Medulla oblongata (tissue), 1 donor: ENCODE results near the gene SDK1.
"Not testable (repeated sequence)": the region's sequence is repeated elsewhere in the genome, so short reads cannot be mapped to it uniquely, and the experiment has no call there.

Experiments used
- DNase-seq: peaks from one replicate; pipeline ENCODE4 v3.0.0-alpha.2; 2015; ENCODE audit errors: extremely low spot score

The SDK1 gene

DNA sequence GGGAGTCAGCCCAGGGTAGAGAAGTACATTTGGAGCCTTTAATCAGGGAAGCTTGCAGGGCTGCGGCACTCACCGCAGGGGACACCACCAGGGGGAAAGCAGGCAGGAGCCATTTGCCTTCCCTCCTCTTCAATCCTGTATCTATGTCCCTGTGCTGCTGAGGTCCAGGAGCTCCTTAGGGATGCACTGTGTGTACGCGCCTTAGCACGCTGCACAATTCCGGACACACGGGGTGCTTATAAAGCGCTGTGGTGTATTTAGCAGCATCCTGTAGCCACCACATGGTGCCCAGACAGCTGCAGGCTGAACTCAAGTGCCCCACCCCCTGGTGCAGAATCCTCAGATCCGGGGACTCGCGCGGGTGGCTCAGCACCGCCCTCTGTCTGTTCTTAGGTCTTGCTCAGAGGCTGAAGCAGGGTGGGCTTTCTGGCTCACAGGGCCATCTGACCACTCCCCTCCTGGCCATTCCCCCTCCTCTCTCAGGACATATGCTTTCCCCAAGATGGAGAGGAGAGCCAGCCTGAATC is 421.4 kb downstream of the SDK1 start:
- DNase-seq = peak; percentile 22

DNA sequence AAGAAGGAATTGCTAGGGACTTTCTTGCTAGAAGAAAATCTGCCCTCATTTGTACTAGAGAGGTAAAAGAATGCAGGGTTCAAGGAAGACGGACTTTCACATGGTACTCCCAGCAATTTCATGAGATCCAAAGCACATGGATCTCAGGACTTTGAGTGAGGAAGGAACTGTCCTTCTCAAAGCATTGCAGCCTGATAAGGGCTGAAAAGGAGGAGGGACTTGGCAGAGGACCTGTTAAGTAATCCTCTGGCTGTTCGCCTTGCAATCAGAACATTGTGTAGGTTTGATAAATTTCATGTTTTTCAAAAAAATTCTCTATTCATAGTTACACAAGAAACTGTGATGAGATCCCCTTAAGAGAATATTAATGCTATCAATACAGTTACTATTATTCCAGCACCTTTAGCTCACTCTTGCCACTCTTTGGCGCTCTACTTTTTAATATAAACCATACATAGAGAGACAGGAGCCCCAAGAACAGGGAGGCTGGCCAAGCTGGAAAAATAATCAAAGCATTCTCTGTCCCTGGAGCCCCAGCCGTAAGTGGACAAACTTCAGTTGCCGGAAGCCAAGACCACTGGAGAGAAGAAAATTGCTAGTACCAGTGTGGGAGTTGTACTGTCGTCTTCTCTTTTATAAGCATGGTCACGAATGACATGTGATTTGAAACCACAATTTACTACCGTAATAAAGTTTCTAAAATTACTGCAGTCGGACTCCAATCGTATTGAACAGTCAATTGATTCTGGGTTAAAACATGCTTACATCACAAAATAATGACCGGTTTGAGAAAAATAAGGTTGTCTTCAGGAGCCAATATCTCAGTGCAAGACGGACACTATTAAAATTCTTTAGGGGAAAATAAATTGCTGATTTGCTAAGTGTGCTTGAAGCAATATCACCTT is 424.4 kb downstream of the SDK1 start:
- no peak for DNase-seq

DNA sequence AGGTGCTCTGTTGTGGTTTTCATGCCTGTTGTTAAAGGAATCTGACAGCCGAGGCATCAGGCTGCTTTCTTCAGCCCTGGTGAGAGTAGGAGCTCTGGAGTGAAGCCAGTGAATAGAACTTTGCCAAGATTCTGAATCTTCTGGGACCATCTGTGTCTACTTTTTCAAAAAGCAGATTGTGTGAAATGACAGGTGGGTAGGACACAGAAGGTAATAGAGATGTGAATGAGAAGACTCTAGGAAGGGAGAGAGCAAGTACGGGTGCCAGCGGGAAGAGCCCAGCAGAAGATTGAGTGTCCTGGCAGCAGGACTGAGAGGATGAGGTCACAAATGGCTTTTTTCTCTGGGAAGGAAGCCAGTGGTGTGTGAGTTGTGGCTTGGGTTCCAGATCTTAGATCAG is 429.2 kb downstream of the SDK1 start:
- peak; percentile 49 for DNase-seq

DNA sequence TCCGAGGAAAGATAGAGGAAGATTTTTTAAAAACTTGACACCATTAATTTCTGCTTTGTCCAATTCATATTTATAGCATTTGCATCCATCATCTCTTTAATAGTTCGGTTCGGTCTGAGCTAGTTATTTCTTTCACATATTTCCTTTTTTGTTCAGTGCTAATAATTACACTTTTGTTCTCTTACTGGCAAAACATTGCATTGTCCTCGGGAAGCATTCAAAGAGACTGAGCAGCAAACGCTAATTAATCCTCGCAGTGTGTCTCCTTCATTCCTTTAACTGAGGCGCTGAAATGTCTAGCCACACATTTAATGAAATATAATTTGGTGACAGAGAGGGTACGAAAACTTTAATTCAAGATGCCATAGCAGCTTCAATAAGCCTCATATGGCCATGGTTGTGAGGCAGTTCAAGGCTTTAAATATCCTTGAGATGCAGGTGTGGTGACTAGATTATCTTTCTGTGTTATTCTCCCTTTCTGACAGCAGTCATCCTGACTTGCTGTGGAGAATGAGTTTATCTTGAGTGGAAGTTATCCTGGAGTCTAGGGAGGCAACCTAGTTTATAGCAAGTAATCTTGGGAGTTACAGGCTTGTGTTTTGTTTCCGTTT is 431.4 kb downstream of the SDK1 start:
- DNase-seq = peak; percentile 52

DNA sequence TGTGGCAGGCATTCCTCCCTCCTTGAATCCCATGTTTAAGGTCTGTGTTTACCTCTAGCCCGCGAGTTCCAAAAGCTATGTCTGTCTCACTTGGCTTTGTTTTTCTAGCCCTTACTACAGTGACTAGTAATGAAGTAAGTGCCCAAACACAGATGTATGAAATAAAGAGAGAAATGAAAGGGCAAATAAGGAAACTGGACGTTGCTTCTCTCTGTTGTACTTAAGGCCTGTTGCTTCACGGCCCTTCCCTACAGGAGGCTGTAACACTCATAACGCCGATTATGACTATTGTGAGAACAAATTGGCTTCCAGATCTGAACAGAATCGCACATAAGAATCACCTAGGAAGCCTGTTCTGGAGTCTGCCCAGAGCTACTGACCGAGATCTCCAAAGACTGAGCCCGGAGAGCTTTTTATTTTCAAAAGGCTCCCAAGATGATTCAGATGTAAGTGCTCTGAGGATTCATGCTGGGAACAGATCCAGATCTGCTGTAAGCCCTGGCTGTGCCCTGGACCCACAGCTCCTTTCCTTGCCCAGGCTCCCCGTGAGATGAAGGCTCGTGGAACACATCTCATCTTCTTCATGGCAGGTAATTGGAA is 432.6 kb downstream of the SDK1 start:
- DNase-seq = no peak

DNA sequence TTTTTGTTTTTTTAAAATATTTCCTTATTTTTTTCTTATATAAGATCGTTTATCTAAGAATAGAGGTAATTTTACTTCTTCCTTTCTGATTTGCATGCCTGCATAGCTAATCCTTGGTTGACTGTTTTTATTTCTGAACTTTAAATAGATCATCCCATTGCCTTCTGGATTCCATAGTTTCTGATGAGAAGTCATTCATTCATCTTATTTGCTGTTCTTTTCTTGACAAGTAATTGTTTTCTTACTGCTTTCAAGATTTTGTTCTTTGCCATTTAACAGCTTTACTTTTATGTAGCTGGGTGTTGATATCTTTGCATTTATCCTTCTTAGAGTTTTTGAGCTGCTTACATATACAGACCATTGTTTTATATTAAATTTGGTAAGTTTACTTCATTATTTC is 437.9 kb downstream of the SDK1 start:
- no peak for DNase-seq

DNA sequence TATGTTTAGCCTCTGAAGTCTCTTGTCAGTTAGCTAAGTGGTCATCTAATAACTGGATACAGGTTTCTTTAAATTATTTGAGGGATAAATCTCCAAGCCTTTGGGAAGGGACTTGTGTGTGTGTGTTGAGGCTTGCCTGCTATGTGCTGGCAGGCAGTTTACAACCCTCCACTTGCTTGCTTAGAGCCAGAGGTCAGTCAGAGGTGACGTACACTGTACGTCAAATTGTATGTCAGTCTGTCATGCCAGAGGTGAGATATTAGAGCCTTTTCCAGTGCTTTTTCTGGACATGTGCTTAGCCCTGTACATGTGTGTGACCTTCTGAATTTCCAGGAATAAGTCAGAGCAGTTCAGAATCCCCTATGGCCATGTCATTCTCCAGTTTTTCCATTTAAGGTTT is 438.9 kb downstream of the SDK1 start:
- no peak for DNase-seq

DNA sequence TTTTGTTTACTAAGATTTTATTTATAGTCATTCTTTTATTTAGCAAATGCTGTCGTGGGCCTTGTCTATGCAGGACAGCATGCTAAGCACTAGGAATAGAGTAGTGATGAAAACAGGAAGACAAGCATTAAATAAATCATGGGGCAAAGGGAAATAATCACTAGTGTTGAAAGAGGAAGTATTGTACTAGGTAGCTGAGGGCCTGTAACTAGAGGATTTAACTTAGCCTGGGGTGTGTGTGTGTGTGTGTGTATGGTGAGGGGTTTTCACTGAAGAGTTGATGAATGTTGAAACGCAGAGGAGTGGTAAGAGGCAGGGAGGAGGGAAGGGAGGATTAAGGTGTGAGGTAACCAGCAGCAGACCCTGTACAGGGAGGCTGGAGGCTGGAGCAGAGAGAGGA is 446.4 kb downstream of the SDK1 start:
- DNase-seq = peak; percentile 33

DNA sequence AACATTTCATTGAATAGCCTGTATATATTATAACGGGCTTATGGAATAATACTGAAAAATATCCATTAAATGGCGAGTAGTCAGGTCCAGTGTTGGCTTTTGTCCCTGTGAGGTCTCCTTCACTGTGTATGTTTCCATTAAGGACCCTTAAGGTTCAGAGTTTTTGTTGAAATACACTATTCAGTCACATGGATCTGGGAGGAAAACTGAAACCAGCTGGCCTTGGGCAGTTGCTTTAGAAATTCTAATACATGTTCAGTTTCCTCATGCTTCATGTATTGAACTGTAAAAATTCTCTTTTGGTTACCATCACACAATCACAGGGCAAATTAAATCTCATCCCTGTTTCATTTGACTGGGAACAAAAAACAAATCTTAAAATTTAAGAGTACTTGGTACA is 447.3 kb downstream of the SDK1 start:
- DNase-seq = no peak

DNA sequence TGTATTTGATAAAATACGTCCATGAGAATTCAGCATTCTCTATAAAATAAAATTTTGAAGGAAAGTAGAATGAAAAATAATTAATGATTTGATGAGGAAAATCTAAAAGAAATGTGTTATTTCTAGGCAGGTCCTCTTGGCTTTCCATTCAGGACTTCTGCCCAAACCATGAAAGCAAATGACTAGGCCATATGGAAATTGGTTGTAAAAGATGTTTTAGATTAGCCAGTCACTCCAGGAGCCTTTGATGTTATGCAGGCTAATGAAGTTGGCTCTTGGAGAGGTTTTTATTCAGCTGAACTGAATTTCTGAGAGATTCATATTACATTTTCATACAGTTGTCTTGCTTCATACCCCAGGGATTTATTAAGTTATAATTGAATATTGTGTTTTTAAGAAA is 452.8 kb downstream of the SDK1 start:
- no peak for DNase-seq

DNA sequence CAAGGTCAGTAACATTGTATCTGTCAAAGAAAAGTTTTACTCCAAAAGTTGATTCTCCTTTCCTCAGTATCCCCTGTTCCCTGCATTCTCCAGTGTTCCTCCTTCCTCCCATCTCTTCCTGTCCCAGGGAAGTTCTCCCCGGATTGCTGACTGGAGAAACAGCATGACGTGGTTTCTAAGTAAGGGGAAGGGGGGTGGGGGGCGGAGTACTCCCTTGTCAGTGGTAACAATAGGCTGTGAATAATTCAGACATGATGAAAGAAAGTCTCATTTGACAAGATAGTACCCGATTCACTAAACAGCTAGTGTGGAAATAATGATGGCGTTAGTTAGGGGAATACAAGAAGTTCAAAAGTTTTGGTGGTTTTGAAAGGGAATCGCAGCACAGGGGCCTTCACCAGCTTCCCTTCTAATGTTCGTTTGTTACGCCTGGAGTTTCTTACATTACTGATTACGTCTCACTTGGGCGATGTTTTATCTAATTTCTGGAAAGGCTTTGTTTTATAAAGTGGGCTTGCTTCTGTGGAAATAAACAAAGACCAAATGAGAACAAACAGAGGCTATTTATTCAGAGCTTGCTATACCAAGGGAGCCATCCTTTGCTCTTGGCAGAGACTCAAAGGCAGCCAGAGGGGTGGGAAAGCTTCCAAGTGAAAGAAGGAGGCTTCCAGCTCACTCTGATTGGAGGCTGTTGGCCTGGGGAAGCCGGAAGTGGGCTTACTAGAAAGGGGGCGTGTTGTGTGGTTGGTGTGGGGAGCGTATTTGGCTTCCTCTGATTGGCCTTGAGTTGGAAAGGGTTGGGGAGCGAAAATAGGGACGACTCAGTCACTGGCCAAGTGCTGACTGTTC is 453.7 kb downstream of the SDK1 start:
- peak; percentile 92 for DNase-seq

DNA sequence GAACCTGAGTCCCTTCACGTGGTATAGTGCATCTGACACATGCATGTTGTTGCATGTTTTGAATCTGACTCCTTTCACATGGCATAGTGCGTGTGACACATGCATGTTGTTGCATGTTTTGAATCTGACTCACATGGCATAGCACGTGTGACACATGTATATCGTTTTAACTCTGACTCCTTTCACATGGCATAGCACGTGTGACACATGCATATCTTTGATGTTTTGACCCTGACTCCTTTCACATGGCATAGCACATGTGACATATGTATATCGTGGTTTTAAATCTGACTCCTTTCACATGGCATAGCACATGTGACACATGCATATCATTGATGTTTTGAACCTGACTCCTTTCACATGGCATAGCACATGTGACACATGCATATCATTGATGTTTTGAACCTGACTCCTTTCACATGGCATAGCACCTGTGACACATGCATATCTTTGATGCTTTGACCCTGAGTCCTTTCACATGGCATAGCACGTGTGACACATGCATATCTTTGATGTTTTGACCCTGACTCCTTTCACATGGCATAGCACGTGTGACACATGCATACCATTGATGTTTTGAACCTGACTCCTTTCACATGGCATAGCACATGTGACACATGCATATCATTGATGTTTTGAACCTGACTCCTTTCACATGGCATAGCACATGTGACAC is 454.9 kb downstream of the SDK1 start:
- not testable (repeated sequence) for DNase-seq

DNA sequence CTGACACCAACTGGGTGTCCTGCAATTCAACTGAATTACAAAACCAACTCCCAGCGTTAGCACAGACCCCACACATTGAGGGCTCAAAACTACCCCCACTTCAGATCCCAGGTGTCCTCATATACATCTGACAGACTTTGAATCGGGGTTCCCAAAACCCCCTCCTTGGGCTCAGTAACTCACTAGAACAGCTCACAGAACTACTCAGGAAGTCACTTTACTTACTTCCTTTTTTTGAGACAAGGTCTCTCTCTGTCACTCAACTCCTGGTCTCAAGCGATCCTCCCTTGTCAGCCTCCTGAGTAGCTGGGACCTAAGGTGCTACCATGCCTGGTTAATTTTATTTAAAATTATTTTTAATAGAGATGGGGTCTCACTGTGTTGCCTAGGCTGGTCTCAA is 456.0 kb downstream of the SDK1 start:
- no peak for DNase-seq

DNA sequence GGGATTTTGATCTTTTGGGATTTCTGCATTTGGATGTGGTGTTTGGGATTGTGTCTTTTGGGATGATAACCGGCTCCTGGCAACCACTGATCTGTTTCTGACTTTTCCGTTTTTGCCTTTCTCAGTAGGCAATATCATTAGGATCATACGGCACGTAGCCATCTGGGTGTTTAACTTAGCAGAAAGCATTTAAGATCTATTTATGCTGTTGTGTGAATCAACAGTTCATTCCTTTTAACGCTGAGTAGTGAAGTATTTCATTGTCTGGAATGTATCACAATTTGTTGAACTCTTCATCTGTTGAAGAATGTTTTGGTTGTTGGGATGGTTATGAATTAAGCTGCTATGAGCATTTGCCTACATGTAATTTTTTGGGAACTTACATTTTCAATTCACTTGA is 459.6 kb downstream of the SDK1 start:
- DNase-seq = no peak

DNA sequence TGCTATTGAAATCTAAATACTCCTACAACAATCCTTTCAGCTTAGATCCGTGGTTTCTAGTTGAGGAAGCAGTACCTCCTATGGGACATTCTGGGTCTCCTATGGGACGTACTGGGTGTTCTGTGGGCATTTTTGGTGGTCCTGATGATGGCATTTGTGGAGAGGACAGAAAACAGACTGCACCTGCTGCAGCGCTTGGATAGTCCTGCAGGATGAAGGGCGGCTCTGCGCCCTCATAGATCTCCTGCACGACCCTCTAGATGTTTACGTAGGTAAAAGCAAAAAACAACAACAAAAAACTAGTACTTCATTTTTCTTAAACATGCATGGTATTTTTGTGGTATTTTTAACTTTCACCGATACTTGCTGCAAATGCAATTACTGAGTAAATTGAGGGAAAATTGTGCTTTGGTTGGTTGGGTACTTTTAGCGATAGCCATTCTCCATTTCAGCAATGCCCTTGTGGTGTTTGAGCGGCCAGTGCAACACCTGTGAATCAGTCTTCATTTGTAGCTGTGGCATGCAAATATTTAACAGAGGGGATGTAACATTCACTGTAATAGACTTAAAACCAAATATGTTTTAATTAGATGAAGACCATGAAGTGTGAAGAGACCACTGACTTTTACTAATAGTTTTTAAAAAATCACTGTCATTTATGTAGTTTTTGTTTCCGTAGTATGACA is 461.2 kb downstream of the SDK1 start:
- DNase-seq = no peak

DNA sequence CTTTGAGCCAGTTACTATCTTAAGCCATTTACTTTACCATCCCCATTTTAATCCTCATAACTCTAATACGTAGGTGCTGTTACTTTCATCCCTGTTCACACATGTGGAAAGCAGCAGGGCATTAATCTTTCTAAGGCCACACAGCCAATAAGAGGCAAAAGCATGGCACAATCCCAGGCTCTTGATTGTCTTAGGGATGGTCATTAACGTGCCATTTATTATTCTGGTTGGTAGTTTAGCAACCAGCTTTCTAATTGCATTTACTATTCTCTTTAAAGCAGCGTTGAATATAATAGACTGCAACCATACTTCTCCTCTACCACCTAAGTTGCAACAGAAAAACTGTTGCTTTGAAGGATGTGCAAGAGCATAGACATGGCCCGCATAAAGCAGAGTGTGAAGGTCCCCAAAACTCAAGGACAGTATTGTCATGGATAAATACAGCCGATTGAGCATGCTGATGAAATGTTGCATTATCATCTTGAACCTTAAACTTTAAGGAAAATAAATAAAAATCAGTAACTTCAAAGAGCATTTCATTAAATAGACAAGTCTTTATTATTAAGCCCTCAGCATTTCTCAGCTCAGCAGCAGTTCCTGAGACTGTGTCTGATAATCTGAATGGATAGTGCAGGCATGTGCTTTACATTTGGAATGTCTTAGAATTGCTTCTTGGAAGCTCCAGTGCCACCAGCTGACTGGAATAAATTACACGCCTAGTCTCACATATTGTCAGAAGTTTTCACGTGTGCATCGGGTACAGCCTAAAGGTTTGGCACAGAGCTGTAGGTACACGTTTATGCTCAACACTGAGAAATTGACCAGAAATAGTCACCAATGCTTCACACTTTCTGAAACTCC is 467.1 kb downstream of the SDK1 start:
- no peak for DNase-seq

DNA sequence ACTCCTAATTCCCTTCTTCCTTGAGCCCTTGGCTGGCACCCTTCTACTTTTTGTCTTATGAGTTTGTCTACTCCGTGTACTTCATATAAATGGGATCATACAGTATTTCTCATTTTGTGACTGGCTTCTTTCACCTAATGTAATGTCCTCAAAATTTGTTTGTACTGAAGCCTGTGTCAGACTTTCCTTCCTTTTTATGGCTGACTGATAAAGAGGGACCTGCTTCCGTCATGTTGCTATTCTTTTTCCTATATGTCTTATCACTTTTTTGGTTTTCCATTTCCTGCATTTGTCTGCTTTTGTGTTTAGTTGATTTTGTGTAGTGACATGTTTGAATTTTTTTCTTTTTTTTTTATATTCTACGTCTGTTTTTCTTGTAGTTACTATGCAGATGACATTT is 470.9 kb downstream of the SDK1 start:
- DNase-seq = no peak

DNA sequence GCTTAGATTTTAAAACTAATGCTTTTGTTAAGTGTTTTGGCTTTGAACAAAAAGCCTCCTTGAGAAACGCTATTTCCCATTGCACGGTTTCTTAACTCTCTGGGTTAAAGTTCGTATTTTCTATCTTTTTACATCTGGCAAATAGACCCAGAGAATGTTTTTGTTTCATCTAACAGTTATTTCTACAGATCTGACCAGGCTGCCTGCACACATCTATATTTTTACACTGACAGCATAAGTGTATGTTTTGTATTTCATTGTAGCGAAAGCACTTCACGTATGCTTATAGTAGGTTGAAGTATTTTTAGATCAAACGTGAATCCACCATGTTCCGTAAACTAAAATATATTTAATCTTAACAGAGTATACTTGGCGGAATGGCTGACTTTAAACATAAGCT is 477.3 kb downstream of the SDK1 start:
- no peak for DNase-seq

DNA sequence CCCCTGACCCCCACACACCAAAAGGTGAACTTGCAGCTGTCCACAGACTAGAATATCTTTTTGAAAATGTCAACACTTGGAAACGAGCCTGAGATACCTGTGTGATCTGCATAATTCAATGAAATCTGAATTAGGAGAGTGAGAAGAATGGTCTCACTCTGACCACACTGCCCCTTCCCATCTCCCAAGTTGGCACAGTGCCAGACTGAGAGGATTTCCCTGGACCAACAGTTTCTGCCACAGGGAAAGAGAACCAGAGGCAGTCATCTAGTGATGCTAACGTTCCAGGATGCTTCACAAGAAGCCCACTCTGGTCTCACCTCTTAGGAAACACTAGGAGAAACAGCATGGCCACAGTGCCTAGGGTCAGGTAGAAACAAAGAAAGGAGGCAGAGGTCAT is 479.0 kb downstream of the SDK1 start:
- DNase-seq = no peak

DNA sequence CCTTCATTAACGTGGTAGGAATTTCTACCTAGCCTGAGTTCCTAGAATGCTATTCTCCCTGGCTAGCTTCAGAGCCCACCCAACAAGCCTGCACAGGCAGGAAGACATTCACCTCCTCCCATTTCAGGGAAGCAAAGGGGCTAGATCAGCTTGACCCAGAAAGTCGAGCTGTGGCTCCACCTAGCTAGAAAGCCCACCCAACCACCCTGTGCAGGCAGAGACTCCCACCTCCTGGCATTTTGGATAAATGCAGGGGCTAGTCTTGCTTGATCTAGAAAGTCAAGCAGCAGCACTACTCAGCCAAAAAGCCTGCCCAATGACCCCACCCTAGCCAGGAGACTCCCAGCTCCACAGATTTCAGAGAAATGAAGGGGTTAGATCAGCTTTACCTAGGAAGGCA is 479.5 kb downstream of the SDK1 start:
- no peak for DNase-seq
